ENCODE measurements around the gene LCK. TPM values are rescaled to one million over a fixed set of nuclear protein-coding genes. Genes with fewer than 3 reads are reported as not detected.
A peak's percentile ranks its signal among the peaks of the same experiment; 100 is the strongest.

Gene LCK
- total and polyA plus RNA-seq, 9 of the 15 experiments (the other 6 are each of a cell fraction or from before 2014, with no cell fraction given) = 0.04 to 0.47 (median 0.13) TPM; not detected in 6

GRCh38 chr1:32247983-32248889 is 2.8 kb upstream of the LCK start (continued):
- peak; percentile 5; the same call in 1 of the 2 replicates for TF ChIP-seq PKNOX1 (IDR thresholded peaks at IDR 0.05)
- TF ChIP-seq ZNF511 (CRISPR knock-in tag; IDR thresholded peaks at IDR 0.05) = no peak; the same call in 1 of the 2 replicates
- TF ChIP-seq MTF1 (CRISPR knock-in tag; IDR thresholded peaks at IDR 0.05; ENCODE audit: borderline replicate concordance) = no peak
- peak; percentile 50; the same call in 1 of the 2 replicates for TF ChIP-seq BHLHE40 (IDR thresholded peaks at IDR 0.05; ENCODE audit: low read length)
- peak; percentile 52 for TF ChIP-seq NEUROD1 (IDR thresholded peaks at IDR 0.05; ENCODE audit: borderline replicate concordance, low read depth, low read length, partially characterized antibody)
- TF ChIP-seq ARID4B (CRISPR knock-in tag; IDR thresholded peaks at IDR 0.05) = 0 out of 2 replicates have a peak, but pooled peaks have one; percentile 26
- peak; percentile 72 for TF ChIP-seq SP1 (CRISPR knock-in tag; IDR thresholded peaks at IDR 0.05)
- TF ChIP-seq ZNF592 (IDR thresholded peaks at IDR 0.05) = peak; percentile 34; the same call in 1 of the 2 replicates
- TF ChIP-seq GATA2 (CRISPR knock-in tag; IDR thresholded peaks at IDR 0.05) = peak; percentile 45; the same call in 1 of the 2 replicates
- TF ChIP-seq NCOA6 (IDR thresholded peaks at IDR 0.05) = no peak
- TF ChIP-seq NFE2L1 (tag; IDR thresholded peaks at IDR 0.05; ENCODE audit: borderline replicate concordance, low read depth) = no peak
- peak; percentile 82 for TF ChIP-seq RBM25 (IDR thresholded peaks at IDR 0.05; ENCODE audit: low read depth, low read length, severe bottlenecking)

All from K562 (cell line).